ENCODE measurements around the gene PDE8A. TPM values are rescaled to one million over a fixed set of nuclear protein-coding genes. Genes with fewer than 3 reads are reported as not detected.

PDE8A gene
- total RNA-seq, 2 donors from 2014 or later, result 34.2 to 50.1 TPM

DNA sequence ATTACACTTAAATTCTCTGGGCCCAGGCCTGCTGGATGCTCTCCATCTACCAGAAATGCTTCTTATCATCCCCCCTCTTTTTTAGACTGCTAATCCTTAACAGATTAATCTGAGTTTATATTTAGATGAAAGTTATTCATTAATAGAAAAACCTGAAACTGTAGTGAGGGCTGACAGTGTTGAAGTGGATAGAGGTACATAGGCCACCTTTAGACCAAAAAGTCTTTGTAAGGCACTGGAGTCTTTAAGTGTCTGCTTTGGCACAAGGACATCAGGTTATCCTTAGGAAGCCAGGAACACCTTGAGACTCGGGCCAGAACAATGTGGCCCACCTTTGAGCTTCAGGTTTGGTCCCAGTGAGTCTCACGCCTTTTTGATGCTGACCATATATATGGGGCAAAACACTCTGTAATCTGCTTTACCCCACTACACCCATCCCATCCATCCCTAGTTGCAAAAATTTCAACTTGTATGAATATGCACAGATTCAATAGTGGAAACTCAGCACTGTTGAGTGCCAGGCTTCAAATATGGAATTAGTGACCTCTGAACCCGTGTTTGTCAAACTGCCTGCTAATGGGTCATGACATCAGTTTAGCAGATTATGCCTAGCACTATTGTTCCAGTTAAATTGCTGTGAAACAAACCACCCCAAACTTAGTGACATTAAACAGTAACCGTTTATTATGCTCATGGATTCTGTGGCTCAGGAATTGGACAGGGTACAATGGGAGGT is 44.0 kb downstream of the PDE8A start:
- ATAC-seq (peak; percentile 54), DNase-seq (peak in 1 of 4 donors; percentile 21)
- intact Hi-C loops (cut with DNase I), result no loop called here
- Histone ChIP-seq H3K4me1 (peaks cover 76% of the 10 kb centered on the region), H3K27me3 (no peaks in the 10 kb centered on the region), H3K4me3 (no peak overlapping the region), H3K27ac (peak overlapping the region; percentile 21 to 74 (median 68)), H3K36me3 (replicated peaks in 1 of 2; ENCODE audit: insufficient read depth in 1 of 2, low read depth in 2 of 2) (no peaks in the 10 kb centered on the region), H3K9me3 (no peaks in the 10 kb centered on the region)
- 28 to 32% methylated on average over 4 of the region's 4 CpGs for WGBS, 2 donors
- TF ChIP-seq, protein P1, sequence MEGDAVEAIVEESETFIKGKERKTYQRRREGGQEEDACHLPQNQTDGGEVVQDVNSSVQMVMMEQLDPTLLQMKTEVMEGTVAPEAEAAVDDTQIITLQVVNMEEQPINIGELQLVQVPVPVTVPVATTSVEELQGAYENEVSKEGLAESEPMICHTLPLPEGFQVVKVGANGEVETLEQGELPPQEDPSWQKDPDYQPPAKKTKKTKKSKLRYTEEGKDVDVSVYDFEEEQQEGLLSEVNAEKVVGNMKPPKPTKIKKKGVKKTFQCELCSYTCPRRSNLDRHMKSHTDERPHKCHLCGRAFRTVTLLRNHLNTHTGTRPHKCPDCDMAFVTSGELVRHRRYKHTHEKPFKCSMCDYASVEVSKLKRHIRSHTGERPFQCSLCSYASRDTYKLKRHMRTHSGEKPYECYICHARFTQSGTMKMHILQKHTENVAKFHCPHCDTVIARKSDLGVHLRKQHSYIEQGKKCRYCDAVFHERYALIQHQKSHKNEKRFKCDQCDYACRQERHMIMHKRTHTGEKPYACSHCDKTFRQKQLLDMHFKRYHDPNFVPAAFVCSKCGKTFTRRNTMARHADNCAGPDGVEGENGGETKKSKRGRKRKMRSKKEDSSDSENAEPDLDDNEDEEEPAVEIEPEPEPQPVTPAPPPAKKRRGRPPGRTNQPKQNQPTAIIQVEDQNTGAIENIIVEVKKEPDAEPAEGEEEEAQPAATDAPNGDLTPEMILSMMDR (IDR thresholded peaks at IDR 0.05), result no peak

DNA sequence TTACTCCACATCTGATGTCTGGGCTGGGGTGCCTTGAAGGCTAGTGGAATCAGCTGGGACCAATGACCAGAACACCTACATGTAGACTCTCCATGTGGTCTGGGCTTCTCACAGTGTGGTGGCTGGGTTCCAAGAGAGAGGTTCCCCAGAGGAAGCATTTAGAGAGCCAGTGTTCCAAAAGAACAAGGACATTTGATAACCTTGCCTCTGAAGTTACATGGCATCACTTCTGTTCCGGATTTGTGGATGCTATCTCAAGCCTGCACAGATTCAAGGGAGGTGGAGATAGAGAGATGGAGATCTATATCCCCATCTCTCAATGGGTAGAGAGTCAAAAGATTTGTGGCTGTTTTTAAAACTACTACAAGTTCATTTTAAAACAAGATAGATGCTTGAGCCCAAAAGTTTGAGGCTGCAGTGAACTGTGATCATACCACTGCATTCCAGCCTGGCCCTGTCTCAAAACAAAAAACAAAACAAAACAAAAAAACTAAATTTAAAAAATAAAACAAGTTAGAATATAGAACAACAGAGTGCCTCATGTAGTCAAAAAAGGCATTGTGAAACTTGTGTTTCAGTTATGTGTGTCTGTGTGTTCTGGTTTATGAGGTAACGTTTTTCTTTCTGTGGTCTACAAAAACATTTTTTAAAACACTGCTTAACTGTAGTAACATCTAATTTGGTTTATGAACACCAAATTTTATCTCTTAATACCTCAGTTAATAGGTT is 44.8 kb downstream of the PDE8A start:
- H3K27me3 ChIP-seq, result no peaks in the 10 kb centered on the region
- peaks cover 84% of the 10 kb centered on the region for H3K4me1 ChIP-seq
- H3K27ac ChIP-seq, result peak overlapping the region in 3 of 4 donors; percentile 68 to 74 (median 69)

DNA sequence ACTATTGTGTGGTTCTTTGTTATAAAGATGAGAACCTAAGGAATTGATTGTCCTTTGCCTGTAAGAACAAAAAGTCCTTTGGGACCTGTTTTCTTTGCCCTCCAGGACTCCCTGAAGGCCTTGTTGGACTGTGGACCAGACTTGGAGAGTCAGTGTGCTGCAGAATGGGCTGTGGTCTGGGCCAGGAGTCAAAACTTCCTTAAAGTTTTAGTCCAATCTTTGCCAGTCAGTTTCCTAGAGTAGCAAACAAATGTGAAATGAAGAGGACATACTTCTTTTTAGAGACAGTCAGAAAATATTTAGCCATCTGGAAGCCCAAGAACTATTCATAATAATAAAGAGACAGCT is 45.4 kb downstream of the PDE8A start:
- ATAC-seq, result no peak
- no peaks in the 10 kb centered on the region for H3K9me3 ChIP-seq
- no peak for DNase-seq
- no peaks in the 10 kb centered on the region for H3K27me3 ChIP-seq
- peak overlapping the region in 3 of 4 donors; percentile 50 to 74 (median 68) for H3K27ac ChIP-seq
- H3K4me3 ChIP-seq, result no peak overlapping the region
- TF ChIP-seq, protein P1 (IDR thresholded peaks at IDR 0.05), result no peak
- no peak for TF ChIP-seq POLR2A (IDR thresholded peaks at IDR 0.05)
- H3K36me3 ChIP-seq (replicated peaks in 1 of 2; ENCODE audit: insufficient read depth in 1 of 2, low read depth in 2 of 2), result no peaks in the 10 kb centered on the region
- intact Hi-C loops (cut with DNase I), result no loop called here
- H3K4me1 ChIP-seq, result peaks cover 89% of the 10 kb centered on the region

More for the DNA sequence above, 44.8 kb downstream of the PDE8A start:
- no peak for TF ChIP-seq POLR2A (IDR thresholded peaks at IDR 0.05)
- TF ChIP-seq, protein P1 (IDR thresholded peaks at IDR 0.05), result no peak
- ATAC-seq, result peak; percentile 13
- WGBS, 2 donors, result 14 to 24% methylated on average over 2 of the region's 2 CpGs
- intact Hi-C loops (cut with DNase I), result no loop called here
- peak in 3 of 4 donors; percentile 39 to 50 (median 49) for DNase-seq
- Histone ChIP-seq H3K36me3 (replicated peaks in 1 of 2; ENCODE audit: insufficient read depth in 1 of 2, low read depth in 2 of 2) (no peaks in the 10 kb centered on the region), H3K4me3 (no peak overlapping the region), H3K9me3 (no peaks in the 10 kb centered on the region)

DNA sequence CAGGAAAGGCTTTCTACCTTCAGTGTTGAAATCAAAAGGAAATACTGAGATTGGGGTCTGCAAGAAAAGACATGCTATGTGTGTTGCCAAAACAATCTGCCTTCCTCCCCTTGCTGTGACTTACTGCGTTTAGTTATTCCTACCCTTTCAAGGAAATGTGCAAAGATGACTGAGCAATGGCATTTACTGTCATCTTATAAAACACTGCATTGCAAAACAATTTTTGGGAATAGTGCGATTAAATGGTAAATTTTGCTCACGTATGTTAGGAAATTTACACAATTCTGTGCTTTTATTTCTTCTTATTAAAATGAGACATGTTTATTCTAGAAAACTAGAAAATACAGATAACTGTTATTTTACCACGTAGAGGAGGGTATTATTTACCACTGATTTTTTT is 45.8 kb downstream of the PDE8A start:
- Histone ChIP-seq H3K9me3 (no peaks in the 10 kb centered on the region), H3K27ac (peak overlapping the region in 2 of 4 donors; percentile 50 to 74), H3K27me3 (no peaks in the 10 kb centered on the region), H3K4me3 (no peak overlapping the region), H3K36me3 (replicated peaks in 1 of 2; ENCODE audit: insufficient read depth in 1 of 2, low read depth in 2 of 2) (no peaks in the 10 kb centered on the region), H3K4me1 (peaks cover 90% of the 10 kb centered on the region)
- 66 to 73% methylated on average over 4 of the region's 4 CpGs for WGBS, 2 donors
- ATAC-seq (no peak), DNase-seq (no peak)
- TF ChIP-seq POLR2A (IDR thresholded peaks at IDR 0.05), result no peak
- TF ChIP-seq, protein P1 (IDR thresholded peaks at IDR 0.05), result no peak
- intact Hi-C loops (cut with DNase I), result no loop called here
